Parathyroid adenoma (tissue), 2 donors: ENCODE data around the gene FAM227B.
"Not testable (repeated sequence)": the region's sequence is repeated elsewhere in the genome, so short reads cannot be mapped to it uniquely, and the experiment has no call there.

ENCODE experiments used
- H2AFZ ChIP-seq: fragments of 300-600 bp; sonication (generic); one replicate; pipeline ENCODE4 v1.7.0; 2017; ENCODE audit warnings: antibody characterized with exemption, mild to moderate bottlenecking
- H3K27ac ChIP-seq: fragments of 300-600 bp; sonication (generic); one replicate; pipeline ENCODE4 v1.7.0; 2017
- H3K27me3 ChIP-seq: fragments of 300-600 bp; sonication (generic); one replicate; pipeline ENCODE4 v1.7.0; 2017; ENCODE audit warnings: low read length; ENCODE audit not compliant: control insufficient read depth, insufficient read depth
- H3K36me3 ChIP-seq: fragments of 300-600 bp; sonication (generic); one replicate; pipeline ENCODE4 v1.7.0; 2017; ENCODE audit warnings: low read length; ENCODE audit not compliant: control insufficient read depth, insufficient read depth
- H3K4me1 ChIP-seq: fragments of 300-600 bp; sonication (generic); one replicate; pipeline ENCODE4 v1.7.0; 2017; ENCODE audit warnings: control low read depth
- H3K4me2 ChIP-seq: fragments of 300-600 bp; sonication (generic); one replicate; pipeline ENCODE4 v1.7.0; 2017; ENCODE audit warnings: low read length
- H3K4me3 ChIP-seq: fragments of 300-600 bp; sonication (generic); one replicate; pipeline ENCODE4 v1.7.0; 2017; ENCODE audit warnings: low read depth, low read length
- H3K79me2 ChIP-seq: fragments of 300-600 bp; sonication (generic); one replicate; pipeline ENCODE4 v1.7.0; 2017; ENCODE audit warnings: control low read depth
- H3K9ac ChIP-seq: fragments of 300-600 bp; sonication (generic); one replicate; pipeline ENCODE4 v1.7.0; 2017; ENCODE audit warnings: mild to moderate bottlenecking
- H3K9me3 ChIP-seq: fragments of 300-600 bp; sonication (generic); one replicate; pipeline ENCODE4 v1.7.0; 2017; ENCODE audit warnings: low read length; ENCODE audit not compliant: control insufficient read depth
- CTCF ChIP-seq: fragments of 300-600 bp; sonication (generic); IDR thresholded peaks from one replicate; pipeline ENCODE4 v1.7.0; 2017; ENCODE audit warnings: antibody characterized with exemption, mild to moderate bottlenecking
- donor health status: primary hyperparathyroidism.

FAM227B gene

GRCh38 chr15:49415149-49415548 lies 205.5 kb downstream of the FAM227B start:
- H3K9ac ChIP-seq: no peak overlapping the region
- H3K4me2 ChIP-seq: no peak overlapping the region
- H2AFZ ChIP-seq: no peak overlapping the region
- no peaks in the 10 kb centered on the region for H3K9me3 ChIP-seq
- H3K27ac ChIP-seq: no peak overlapping the region
- H3K4me3 ChIP-seq: no peak overlapping the region
- no peaks in the 10 kb centered on the region for H3K36me3 ChIP-seq
- no peaks in the 10 kb centered on the region for H3K79me2 ChIP-seq
- no peak for TF ChIP-seq CTCF
- no peaks in the 10 kb centered on the region for H3K27me3 ChIP-seq
- no peaks in the 10 kb centered on the region for H3K4me1 ChIP-seq

- Histone ChIP-seq H3K9ac (no peak overlapping the region), H3K4me1 (no peaks in the 10 kb centered on the region), H3K9me3 (no peaks in the 10 kb centered on the region), H3K4me2 (no peak overlapping the region), H3K36me3 (no peaks in the 10 kb centered on the region), H2AFZ (no peak overlapping the region), H3K79me2 (no peaks in the 10 kb centered on the region), H3K27me3 (no peaks in the 10 kb centered on the region), H3K27ac (no peak overlapping the region), H3K4me3 (no peak overlapping the region)
- TF ChIP-seq CTCF: no peak
Observed at GRCh38 chr15:49412797-49413196, 207.8 kb downstream of the FAM227B start.

GRCh38 chr15:49410641-49411040 lies 210.0 kb downstream of the FAM227B start:
- no peaks in the 10 kb centered on the region for H3K4me1 ChIP-seq
- no peaks in the 10 kb centered on the region for H3K9me3 ChIP-seq
- H3K36me3 ChIP-seq: no peaks in the 10 kb centered on the region
- H3K27ac ChIP-seq: no peak overlapping the region
- TF ChIP-seq CTCF: no peak
- H3K27me3 ChIP-seq: no peaks in the 10 kb centered on the region
- no peak overlapping the region for H3K4me3 ChIP-seq
- no peaks in the 10 kb centered on the region for H3K79me2 ChIP-seq
- H3K9ac ChIP-seq: no peak overlapping the region
- no peak overlapping the region for H3K4me2 ChIP-seq
- H2AFZ ChIP-seq: no peak overlapping the region

- TF ChIP-seq CTCF: no peak
- Histone ChIP-seq H3K36me3 (no peaks in the 10 kb centered on the region), H3K27me3 (no peaks in the 10 kb centered on the region), H3K4me2 (no peak overlapping the region), H3K79me2 (no peaks in the 10 kb centered on the region), H3K9ac (no peak overlapping the region), H3K4me3 (no peak overlapping the region), H3K9me3 (no peaks in the 10 kb centered on the region), H3K4me1 (no peaks in the 10 kb centered on the region), H2AFZ (no peak overlapping the region), H3K27ac (no peak overlapping the region)
Observed at GRCh38 chr15:49406352-49407118, 214.1 kb downstream of the FAM227B start.

GRCh38 chr15:49402515-49403296 lies 217.9 kb downstream of the FAM227B start:
- not testable (repeated sequence) for H3K27ac ChIP-seq, H3K9ac ChIP-seq, H3K27me3 ChIP-seq, H3K4me3 ChIP-seq, H3K79me2 ChIP-seq, H3K9me3 ChIP-seq, H3K36me3 ChIP-seq, H3K4me2 ChIP-seq, H3K4me1 ChIP-seq, H2AFZ ChIP-seq
